Pancreas (tissue), 10 donors: ENCODE measurements around the gene TEKTIP1. TPM values are rescaled to one million over a fixed set of nuclear protein-coding genes. Genes with fewer than 3 reads are reported as not detected.

ENCODE experiments used
- ATAC-seq, 4 donors: fragments of 200-7000 bp; cut with Tn5 transposase; one replicate each; pipeline versions ENCODE4 v1.8.0 to v1.9.1; 2020; ENCODE audit warnings: mild to moderate bottlenecking in 4 of 4, moderate library complexity in 4 of 4
- DNase-seq, 6 donors: peaks; one replicate each; pipeline ENCODE4 v3.0.0-alpha.2; 2020
- FAIRE-seq: peaks from 2 replicates; lab custom pipeline; 2012; peaks lifted over from hg19 to GRCh38; lab: Jason Lieb, UNC
- H3K27ac ChIP-seq, 4 donors: fragments of 200-600 bp; sonication (generic); 1 replicate in 3 of 4; 2 replicates in 1 of 4; pipeline versions ENCODE4 v1.5.0 to v1.8.0; 2020
- H3K27me3 ChIP-seq, 4 donors: fragments of 200-600 bp; one replicate each; pipeline ENCODE4 v1.8.0; 2021
- H3K36me3 ChIP-seq, 3 donors: fragments of 200-600 bp; sonication (generic) in 1 of 3; one replicate each; pipeline versions ENCODE4 v1.5.0 to v1.8.0; 2020 to 2021
- H3K4me1 ChIP-seq, 3 donors: fragments of 200-600 bp; one replicate each; pipeline ENCODE4 v1.8.0; 2021
- H3K4me3 ChIP-seq, 4 donors: fragments of 200-600 bp; sonication (generic) in 2 of 4; one replicate each; pipeline versions ENCODE4 v1.5.0 to v1.8.0; 2020 to 2021
- H3K9me3 ChIP-seq, 4 donors: fragments of 200-600 bp; one replicate each; pipeline ENCODE4 v1.8.0; 2021
- WGBS, 2 donors: extraction: QIAGEN DNeasy Blood & Tissue Kit; methylation state at CpG; one replicate each; pipeline ENCODE4 v1.1.7; 2013; 5-methylcytosine and 5-hydroxymethylcytosine counted together
- intact Hi-C, 3 donors: fragments of 100-400 bp; cut with DNase I; formaldehyde crosslinking; loops; one replicate each; pipeline versions ENCODE4 v1.11.1 to v1.14.2; 2022
- polyA plus RNA-seq, 2 donors: library from polyadenylated mRNA; stranded (reverse); fragments of 200-250 nt; gene quantifications; one replicate each; pipeline ENCODE4 v1.2.3, GENCODE V29; 2013
- total RNA-seq, 6 donors: library from RNA; stranded (reverse); fragmentation: NEBNext Ultra II Directional in 4 of 6; extraction: Animal tissue kit (Norgen Biotek cat#: 25700) in 4 of 6; gene quantifications; one replicate each; pipeline versions ENCODE4 v1.2.1 to v1.2.4, GENCODE V29; 2021 to 2023
- TF ChIP-seq, protein P1 (sequence below), 4 donors: fragments of 200-600 bp; sonication (generic) in 3 of 4; IDR thresholded peaks; one replicate each; pipeline versions ENCODE4 v1.5.0 to v1.8.0; 2021; ENCODE audit warnings: antibody characterized with exemption in 4 of 4
- donor health status: healthy with polysubstance abuse.
- donor health status: DM: no; HTN: no; CAD: no; lungs with moderate emphysema.
- donor health status: DM: no; HTN: no; CAD: no.
- donor health status: control.
- donor health status: control.
- donor health status: Bipolar disorder and iron deficiency.
- donor health status: DM: yes; HTN: yes; CAD: no.
- donor health status: DM: no; HTN: no; CAD: no.
- donor health status: DM: no; HTN: no; CAD: no.
- donor health status: DM: yes; HTN: yes; CAD: no.

The TEKTIP1 gene
- total and polyA plus RNA-seq, 8 donors, result 0.73 to 5.6 (median 2.3) TPM

DNA sequence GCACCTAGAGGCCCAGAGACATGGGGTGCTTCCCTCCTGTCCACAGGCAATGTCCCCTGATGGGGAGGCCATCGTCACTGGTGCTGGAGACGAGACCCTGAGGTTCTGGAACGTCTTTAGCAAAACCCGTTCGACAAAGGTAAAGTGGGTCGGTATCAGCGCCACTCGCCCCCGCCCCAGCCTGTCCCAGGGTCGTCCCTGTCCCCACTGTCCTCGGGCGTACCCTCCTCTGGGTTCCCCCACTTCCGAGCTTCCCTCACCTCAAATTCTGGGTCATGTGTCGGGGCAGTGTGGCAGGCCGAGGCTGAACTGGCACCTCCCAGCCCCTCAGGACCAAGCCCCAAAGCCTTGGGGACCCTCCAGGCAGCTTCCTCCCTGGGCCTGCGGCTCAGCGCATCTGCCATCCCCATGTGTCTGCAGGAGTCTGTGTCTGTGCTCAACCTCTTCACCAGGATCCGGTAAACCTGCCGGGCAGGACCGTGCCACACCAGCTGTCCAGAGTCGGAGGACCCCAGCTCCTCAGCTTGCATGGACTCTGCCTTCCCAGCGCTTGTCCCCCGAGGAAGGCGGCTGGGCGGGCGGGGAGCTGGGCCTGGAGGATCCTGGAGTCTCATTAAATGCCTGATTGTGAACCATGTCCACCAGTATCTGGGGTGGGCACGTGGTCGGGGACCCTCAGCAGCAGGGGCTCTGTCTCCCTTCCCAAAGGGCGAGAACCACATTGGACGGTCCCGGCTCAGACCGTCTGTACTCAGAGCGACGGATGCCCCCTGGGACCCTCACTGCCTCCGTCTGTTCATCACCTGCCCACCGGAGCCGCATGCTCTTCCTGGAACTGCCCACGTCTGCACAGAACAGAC lies 4.4 kb upstream of the TEKTIP1 start:
- no peak overlapping the region for H3K4me3 ChIP-seq
- no peak for FAIRE-seq
- no peak for ATAC-seq
- TF ChIP-seq, protein P1, sequence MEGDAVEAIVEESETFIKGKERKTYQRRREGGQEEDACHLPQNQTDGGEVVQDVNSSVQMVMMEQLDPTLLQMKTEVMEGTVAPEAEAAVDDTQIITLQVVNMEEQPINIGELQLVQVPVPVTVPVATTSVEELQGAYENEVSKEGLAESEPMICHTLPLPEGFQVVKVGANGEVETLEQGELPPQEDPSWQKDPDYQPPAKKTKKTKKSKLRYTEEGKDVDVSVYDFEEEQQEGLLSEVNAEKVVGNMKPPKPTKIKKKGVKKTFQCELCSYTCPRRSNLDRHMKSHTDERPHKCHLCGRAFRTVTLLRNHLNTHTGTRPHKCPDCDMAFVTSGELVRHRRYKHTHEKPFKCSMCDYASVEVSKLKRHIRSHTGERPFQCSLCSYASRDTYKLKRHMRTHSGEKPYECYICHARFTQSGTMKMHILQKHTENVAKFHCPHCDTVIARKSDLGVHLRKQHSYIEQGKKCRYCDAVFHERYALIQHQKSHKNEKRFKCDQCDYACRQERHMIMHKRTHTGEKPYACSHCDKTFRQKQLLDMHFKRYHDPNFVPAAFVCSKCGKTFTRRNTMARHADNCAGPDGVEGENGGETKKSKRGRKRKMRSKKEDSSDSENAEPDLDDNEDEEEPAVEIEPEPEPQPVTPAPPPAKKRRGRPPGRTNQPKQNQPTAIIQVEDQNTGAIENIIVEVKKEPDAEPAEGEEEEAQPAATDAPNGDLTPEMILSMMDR (IDR thresholded peaks at IDR 0.05), result no peak
- intact Hi-C loops, result no loop called here
- peak in 1 of 6 donors; percentile 60 for DNase-seq
- no peak overlapping the region for H3K27ac ChIP-seq
- 92% methylated on average over 38 of the region's 38 CpGs for WGBS, 2 donors
- no peaks in the 10 kb centered on the region for H3K27me3 ChIP-seq
- H3K4me1 ChIP-seq, result no peaks in the 10 kb centered on the region
- peaks cover 0 to 51% (median 22%) of the 10 kb centered on the region in 3 donors for H3K36me3 ChIP-seq
- H3K9me3 ChIP-seq, result no peaks in the 10 kb centered on the region

DNA sequence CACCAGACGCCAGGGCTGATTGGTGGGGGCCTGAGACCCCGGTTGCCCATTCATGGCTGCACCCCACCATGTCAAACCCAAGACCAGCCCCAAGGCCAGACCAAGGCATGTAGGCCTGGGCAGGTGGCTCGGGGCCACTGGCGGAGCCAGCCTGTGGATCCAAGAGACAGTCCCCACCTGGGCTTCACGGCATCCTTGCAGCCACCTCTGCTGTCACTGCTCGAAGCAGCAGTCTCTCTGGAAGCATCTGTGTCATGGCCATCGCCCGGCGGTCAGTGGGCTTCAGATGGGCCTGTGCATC lies 3.8 kb upstream of the TEKTIP1 start:
- DNase-seq, result peak in 1 of 6 donors; percentile 21
- WGBS, 2 donors, result 91 to 93% methylated on average over 9 of the region's 9 CpGs
- TF ChIP-seq, protein P1 (IDR thresholded peaks at IDR 0.05), result no peak
- Histone ChIP-seq H3K27ac (no peak overlapping the region), H3K4me1 (no peaks in the 10 kb centered on the region), H3K9me3 (no peaks in the 10 kb centered on the region), H3K36me3 (peaks cover 0 to 51% (median 22%) of the 10 kb centered on the region in 3 donors), H3K4me3 (no peak overlapping the region), H3K27me3 (no peaks in the 10 kb centered on the region)
- FAIRE-seq, result no peak
- no peak for ATAC-seq
- intact Hi-C loops, result no loop called here

DNA sequence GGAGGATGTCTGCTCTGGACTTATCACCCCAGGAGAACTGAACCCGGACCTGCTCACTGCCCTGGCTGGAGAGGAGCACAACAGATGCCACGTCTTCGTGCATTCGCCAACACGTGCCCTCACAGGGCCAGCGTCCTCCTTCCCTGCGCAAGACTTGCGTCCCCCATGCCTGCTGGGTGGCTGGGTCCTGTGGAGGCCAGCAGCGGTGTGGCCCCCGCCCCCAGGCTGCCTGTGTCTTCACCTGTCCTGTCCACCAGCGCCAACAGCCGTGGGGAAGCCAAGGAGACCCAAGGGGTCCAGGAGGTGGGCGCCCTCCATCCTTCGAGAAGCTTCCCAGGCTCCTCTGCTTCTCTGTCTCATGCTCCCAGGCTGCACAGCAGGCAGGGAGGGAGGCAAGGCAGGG lies 3.4 kb upstream of the TEKTIP1 start:
- DNase-seq (peak in 1 of 6 donors; percentile 34), ATAC-seq (no peak), FAIRE-seq (no peak)
- Histone ChIP-seq H3K27me3 (no peaks in the 10 kb centered on the region), H3K4me1 (no peaks in the 10 kb centered on the region), H3K9me3 (no peaks in the 10 kb centered on the region), H3K27ac (no peak overlapping the region), H3K4me3 (no peak overlapping the region), H3K36me3 (peaks cover 0 to 50% (median 22%) of the 10 kb centered on the region in 3 donors)
- 94 to 95% methylated on average over 14 of the region's 14 CpGs for WGBS, 2 donors
- TF ChIP-seq, protein P1 (IDR thresholded peaks at IDR 0.05), result no peak
- intact Hi-C loops, result no loop called here

DNA sequence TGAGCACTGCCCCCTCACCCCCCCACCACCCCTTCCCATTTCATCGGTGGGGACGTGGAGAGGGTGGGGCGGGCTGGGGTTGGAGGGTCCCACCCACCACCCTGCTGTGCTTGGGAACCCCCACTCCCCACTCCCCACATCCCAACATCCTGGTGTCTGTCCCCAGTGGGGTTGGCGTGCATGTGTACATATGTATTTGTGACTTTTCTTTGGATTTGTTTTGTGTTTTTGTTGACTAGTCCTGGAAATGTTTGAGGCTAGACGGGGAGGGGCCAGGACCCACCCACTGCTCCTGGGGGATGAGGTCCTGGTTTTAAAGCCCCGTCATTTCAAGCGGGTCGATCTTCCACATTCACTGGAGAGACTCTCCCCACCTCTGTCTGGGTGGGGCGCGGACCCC lies 3.0 kb upstream of the TEKTIP1 start:
- no peak overlapping the region for H3K27ac ChIP-seq

More for the DNA sequence above, 3.0 kb upstream of the TEKTIP1 start:
- no peak for FAIRE-seq
- H3K9me3 ChIP-seq, result no peaks in the 10 kb centered on the region
- intact Hi-C loops, result no loop called here
- WGBS, 2 donors, result 86 to 87% methylated on average over 10 of the region's 10 CpGs
- H3K36me3 ChIP-seq, result peaks cover 0 to 45% (median 22%) of the 10 kb centered on the region in 3 donors
- H3K4me3 ChIP-seq, result no peak overlapping the region
- ATAC-seq, result no peak
- TF ChIP-seq, protein P1 (IDR thresholded peaks at IDR 0.05), result no peak
- DNase-seq, result no peak
- no peaks in the 10 kb centered on the region for H3K27me3 ChIP-seq
- no peaks in the 10 kb centered on the region for H3K4me1 ChIP-seq
